Neural progenitor cell (in vitro differentiated cells): ENCODE results near the gene CCDC73.

Experiments
- EZH2 ChIP-seq: fragments of 200-600 bp; sonication (generic); IDR thresholded peaks from 2 replicates; pipeline ENCODE4 v1.6.1; 2017; ENCODE audit warnings: antibody characterized with exemption, mild to moderate bottlenecking, moderate library complexity
- EZH2phosphoT487 ChIP-seq: fragments of 200-600 bp; sonication (generic); IDR thresholded peaks from 2 replicates; pipeline ENCODE4 v1.6.1; 2017; ENCODE audit warnings: antibody characterized with exemption
- TF ChIP-seq, protein P1 (sequence below): fragments of 200-600 bp; sonication (generic); IDR thresholded peaks from 2 replicates; pipeline ENCODE4 v1.5.1; 2017; ENCODE audit warnings: antibody characterized with exemption, mild to moderate bottlenecking

- TF ChIP-seq, protein P1, sequence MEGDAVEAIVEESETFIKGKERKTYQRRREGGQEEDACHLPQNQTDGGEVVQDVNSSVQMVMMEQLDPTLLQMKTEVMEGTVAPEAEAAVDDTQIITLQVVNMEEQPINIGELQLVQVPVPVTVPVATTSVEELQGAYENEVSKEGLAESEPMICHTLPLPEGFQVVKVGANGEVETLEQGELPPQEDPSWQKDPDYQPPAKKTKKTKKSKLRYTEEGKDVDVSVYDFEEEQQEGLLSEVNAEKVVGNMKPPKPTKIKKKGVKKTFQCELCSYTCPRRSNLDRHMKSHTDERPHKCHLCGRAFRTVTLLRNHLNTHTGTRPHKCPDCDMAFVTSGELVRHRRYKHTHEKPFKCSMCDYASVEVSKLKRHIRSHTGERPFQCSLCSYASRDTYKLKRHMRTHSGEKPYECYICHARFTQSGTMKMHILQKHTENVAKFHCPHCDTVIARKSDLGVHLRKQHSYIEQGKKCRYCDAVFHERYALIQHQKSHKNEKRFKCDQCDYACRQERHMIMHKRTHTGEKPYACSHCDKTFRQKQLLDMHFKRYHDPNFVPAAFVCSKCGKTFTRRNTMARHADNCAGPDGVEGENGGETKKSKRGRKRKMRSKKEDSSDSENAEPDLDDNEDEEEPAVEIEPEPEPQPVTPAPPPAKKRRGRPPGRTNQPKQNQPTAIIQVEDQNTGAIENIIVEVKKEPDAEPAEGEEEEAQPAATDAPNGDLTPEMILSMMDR = no peak
- TF ChIP-seq EZH2 (no peak), EZH2phosphoT487 (no peak)
These were observed 219.4 kb downstream of the CCDC73 start for GRCh38 chr11:32575070-32575469.
